Prostate gland (tissue), 2 donors: ENCODE measurements around the gene ANGEL1. TPM values are rescaled to one million over a fixed set of nuclear protein-coding genes. Genes with fewer than 3 reads are reported as not detected.

Experiments
- DNase-seq: peaks from one replicate; pipeline ENCODE4 v3.0.0-alpha.2; 2019; ENCODE audit warnings: low spot score
- H3K27ac ChIP-seq, 2 donors: fragments of 200-600 bp; sonication (generic); 2 replicates each; pipeline ENCODE4 v1.5.1; 2017 to 2019
- H3K27me3 ChIP-seq: fragments of 200-600 bp; sonication (generic); replicated peaks from 2 replicates; pipeline ENCODE4 v1.5.1; 2019; ENCODE audit not compliant: insufficient read depth
- H3K36me3 ChIP-seq, 2 donors: fragments of 200-600 bp; sonication (generic); 1 replicate in 1 of 2; 2 replicates in 1 of 2; pipeline versions ENCODE4 v1.5.1 to v1.8.1; 2017 to 2019
- H3K4me1 ChIP-seq: fragments of 200-600 bp; sonication (generic); replicated peaks from 2 replicates; pipeline ENCODE4 v1.5.1; 2019
- H3K4me3 ChIP-seq, 2 donors: fragments of 200-600 bp; sonication (generic); 2 replicates each; pipeline ENCODE4 v1.5.1; 2017 to 2019
- H3K9me3 ChIP-seq: fragments of 200-600 bp; sonication (generic); 2 replicates; pipeline ENCODE4 v1.5.1; 2017
- POLR2A ChIP-seq: fragments of 450-650 bp; IDR thresholded peaks from one replicate; pipeline ENCODE4 v1.6.1; 2016; ENCODE audit warnings: antibody characterized with exemption, mild to moderate bottlenecking
- POLR2AphosphoS5 ChIP-seq: sonication (generic); formaldehyde crosslinking; IDR thresholded peaks from one replicate; pipeline ENCODE4 v1.6.1; 2017; ENCODE audit warnings: antibody characterized with exemption
- WGBS: methylation state at CpG from one replicate; pipeline ENCODE4 v1.1.5; 2018; 5-methylcytosine and 5-hydroxymethylcytosine counted together
- intact Hi-C: fragments of 100-400 bp; cut with DNase I; formaldehyde crosslinking; loops from one replicate; pipeline ENCODE4 v1.14.2; 2022
- total RNA-seq, 2 donors: library from RNA; depleted of rRNA; stranded (reverse); fragments of >200 nt; gene quantifications; one replicate each; pipeline ENCODE4 v1.1.0, GENCODE V29; 2016
- TF ChIP-seq, protein P1 (sequence below), 4 experiments: fragments of 200-600 bp in 2 of 4; fragments of 450-650 bp in 2 of 4; sonication (generic) in 2 of 4; IDR thresholded peaks; 1 replicate in 3 of 4; 2 replicates in 1 of 4; pipeline ENCODE4 v1.5.1; 2016 to 2019; ENCODE audit warnings: antibody characterized with exemption in 4 of 4, mild to moderate bottlenecking in 2 of 4, moderate library complexity in 2 of 4

ANGEL1 gene
- total RNA-seq, 2 donors from 2014 or later, result 10.3 to 58.8 TPM

GRCh38 chr14:76770521-76771436, 41.9 kb downstream of the ANGEL1 start:
- no peak for DNase-seq
- Histone ChIP-seq H3K36me3 (no peaks in the 10 kb centered on the region), H3K4me1 (no peaks in the 10 kb centered on the region), H3K9me3 (no peaks in the 10 kb centered on the region), H3K27ac (no peak overlapping the region), H3K4me3 (no peak overlapping the region), H3K27me3 (no peaks in the 10 kb centered on the region)
- intact Hi-C loops, result no loop called here
- 72% methylated on average over 10 of the region's 10 CpGs for WGBS
- no peak for TF ChIP-seq POLR2AphosphoS5

GRCh38 chr14:76769636-76770292, 42.9 kb downstream of the ANGEL1 start:
- intact Hi-C loops, result no loop called here
- DNase-seq, result no peak

GRCh38 chr14:76768671-76769500, 43.8 kb downstream of the ANGEL1 start:
- Histone ChIP-seq H3K36me3 (no peaks in the 10 kb centered on the region), H3K9me3 (no peaks in the 10 kb centered on the region), H3K4me3 (no peak overlapping the region), H3K4me1 (no peaks in the 10 kb centered on the region), H3K27ac (peak overlapping the region in 1 of 2 donors; percentile 22), H3K27me3 (no peaks in the 10 kb centered on the region)
- 71% methylated on average over 11 of the region's 11 CpGs for WGBS
- no peak for TF ChIP-seq POLR2A
- TF ChIP-seq POLR2AphosphoS5, result no peak
- TF ChIP-seq, protein P1, sequence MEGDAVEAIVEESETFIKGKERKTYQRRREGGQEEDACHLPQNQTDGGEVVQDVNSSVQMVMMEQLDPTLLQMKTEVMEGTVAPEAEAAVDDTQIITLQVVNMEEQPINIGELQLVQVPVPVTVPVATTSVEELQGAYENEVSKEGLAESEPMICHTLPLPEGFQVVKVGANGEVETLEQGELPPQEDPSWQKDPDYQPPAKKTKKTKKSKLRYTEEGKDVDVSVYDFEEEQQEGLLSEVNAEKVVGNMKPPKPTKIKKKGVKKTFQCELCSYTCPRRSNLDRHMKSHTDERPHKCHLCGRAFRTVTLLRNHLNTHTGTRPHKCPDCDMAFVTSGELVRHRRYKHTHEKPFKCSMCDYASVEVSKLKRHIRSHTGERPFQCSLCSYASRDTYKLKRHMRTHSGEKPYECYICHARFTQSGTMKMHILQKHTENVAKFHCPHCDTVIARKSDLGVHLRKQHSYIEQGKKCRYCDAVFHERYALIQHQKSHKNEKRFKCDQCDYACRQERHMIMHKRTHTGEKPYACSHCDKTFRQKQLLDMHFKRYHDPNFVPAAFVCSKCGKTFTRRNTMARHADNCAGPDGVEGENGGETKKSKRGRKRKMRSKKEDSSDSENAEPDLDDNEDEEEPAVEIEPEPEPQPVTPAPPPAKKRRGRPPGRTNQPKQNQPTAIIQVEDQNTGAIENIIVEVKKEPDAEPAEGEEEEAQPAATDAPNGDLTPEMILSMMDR (IDR thresholded peaks at IDR 0.05), result no peak
- DNase-seq, result no peak
- intact Hi-C loops, result no loop called here

More at GRCh38 chr14:76769636-76770292, 42.9 kb downstream of the ANGEL1 start:
- H3K4me1 ChIP-seq, result no peaks in the 10 kb centered on the region
- TF ChIP-seq POLR2A (no peak), POLR2AphosphoS5 (no peak)
- TF ChIP-seq, protein P1 (IDR thresholded peaks at IDR 0.05), result no peak
- WGBS, result 92% methylated on average over 18 of the region's 18 CpGs
- H3K27me3 ChIP-seq, result no peaks in the 10 kb centered on the region
- H3K9me3 ChIP-seq, result no peaks in the 10 kb centered on the region
- H3K27ac ChIP-seq, result no peak overlapping the region
- H3K4me3 ChIP-seq, result no peak overlapping the region
- no peaks in the 10 kb centered on the region for H3K36me3 ChIP-seq

GRCh38 chr14:76767681-76768656, 44.7 kb downstream of the ANGEL1 start:
- H3K4me1 ChIP-seq, result no peaks in the 10 kb centered on the region
- no peak overlapping the region for H3K27ac ChIP-seq
- no peak overlapping the region for H3K4me3 ChIP-seq
- H3K36me3 ChIP-seq, result no peaks in the 10 kb centered on the region
- intact Hi-C loops, result no loop called here
- WGBS, result 55% methylated on average over 15 of the region's 15 CpGs
- DNase-seq, result no peak
- TF ChIP-seq POLR2AphosphoS5, result no peak
- TF ChIP-seq, protein P1 (IDR thresholded peaks at IDR 0.05), result no peak
- TF ChIP-seq POLR2A, result no peak
- H3K27me3 ChIP-seq, result no peaks in the 10 kb centered on the region
- H3K9me3 ChIP-seq, result no peaks in the 10 kb centered on the region
